Kidney (tissue), 14 donors: ENCODE measurements around the gene PRSS23. TPM values are rescaled to one million over a fixed set of nuclear protein-coding genes. Genes with fewer than 3 reads are reported as not detected.

Source experiments
- DNase-seq, 5 donors: peaks; one replicate each; pipeline ENCODE4 v3.0.0-alpha.2; 2013 to 2020
- FAIRE-seq: peaks from 2 replicates; lab custom pipeline; 2012; peaks lifted over from hg19 to GRCh38; lab: Jason Lieb, UNC
- H3K27ac ChIP-seq, 2 donors: one replicate each; pipeline ENCODE4 v1.7.0; 2013; ENCODE audit warnings: low read depth in 2 of 2, low read length in 2 of 2, inconsistent platforms in 1 of 2
- H3K27me3 ChIP-seq: one replicate; pipeline ENCODE4 v1.7.1; 2013; ENCODE audit warnings: low read length, inconsistent platforms; ENCODE audit not compliant: control insufficient read depth, insufficient read depth
- H3K36me3 ChIP-seq, 3 donors: one replicate each; pipeline versions ENCODE4 v1.7.0 to v1.7.1; 2013; ENCODE audit warnings: low read length in 3 of 3, control low read depth in 1 of 3, inconsistent platforms in 1 of 3; ENCODE audit not compliant: insufficient read depth in 3 of 3, control insufficient read depth in 2 of 3
- H3K4me1 ChIP-seq, 3 donors: one replicate each; pipeline versions ENCODE4 v1.7.0 to v1.7.1; 2013; ENCODE audit warnings: low read length in 3 of 3, inconsistent platforms in 1 of 3, low read depth in 1 of 3; ENCODE audit not compliant: control insufficient read depth in 2 of 3, insufficient read depth in 2 of 3
- H3K4me3 ChIP-seq, 3 donors: one replicate each; pipeline versions ENCODE4 v1.7.0 to v1.8.1; 2013; ENCODE audit warnings: low read length in 3 of 3, control low read depth in 1 of 3, inconsistent platforms in 1 of 3
- H3K9ac ChIP-seq, 3 donors: one replicate each; pipeline versions ENCODE4 v1.7.0 to v1.7.1; 2013; ENCODE audit warnings: low read length in 3 of 3, control low read depth in 1 of 3, inconsistent platforms in 1 of 3
- H3K9me3 ChIP-seq, 3 donors: one replicate each; pipeline versions ENCODE4 v1.7.0 to v1.7.1; 2013; ENCODE audit warnings: low read length in 3 of 3, control low read depth in 1 of 3, inconsistent platforms in 1 of 3; ENCODE audit not compliant: control insufficient read depth in 2 of 3, insufficient read depth in 1 of 3
- intact Hi-C: fragments of 100-400 bp; cut with DNase I; formaldehyde crosslinking; loops from one replicate; pipeline ENCODE4 v1.11.1; 2022
- polyA plus RNA-seq: library from polyadenylated mRNA; stranded (reverse); fragments of 350-450 nt; fragmentation: Illumina TruSeq; extraction: RNeasy Lipid Tissue Mini Kit (QIAGEN cat#74804); gene quantifications from one replicate; pipeline ENCODE4 v1.2.3, GENCODE V29; 2014; ENCODE audit warnings: low read depth, low replicate concordance; ENCODE audit not compliant: insufficient read depth
- total RNA-seq: library from RNA; stranded (reverse); fragmentation: NEBNext Ultra II Directional; extraction: Animal tissue kit (Norgen Biotek cat#: 25700); gene quantifications from one replicate; pipeline ENCODE4 v1.2.1, GENCODE V29; 2021
- TF ChIP-seq, protein P1 (sequence below): IDR thresholded peaks from 3 replicates; pipeline ENCODE4 v1.5.1; 2012; ENCODE audit warnings: mild to moderate bottlenecking, moderate library complexity, borderline replicate concordance; ENCODE audit not compliant: insufficient read depth; ENCODE audit errors: extremely low read depth
- donor health status: control.
- donor health status: control.
- donor health status: control.
- donor health status: control.
- donor health status: control.
- donor health status: DM: yes; HTN: yes; CAD: no.
- donor health status: Normal renal cell carcinoma (clear cell type).

The PRSS23 gene
- total and polyA plus RNA-seq, 2 donors from 2014 or later, result 53.4 to 54.6 TPM

DNA sequence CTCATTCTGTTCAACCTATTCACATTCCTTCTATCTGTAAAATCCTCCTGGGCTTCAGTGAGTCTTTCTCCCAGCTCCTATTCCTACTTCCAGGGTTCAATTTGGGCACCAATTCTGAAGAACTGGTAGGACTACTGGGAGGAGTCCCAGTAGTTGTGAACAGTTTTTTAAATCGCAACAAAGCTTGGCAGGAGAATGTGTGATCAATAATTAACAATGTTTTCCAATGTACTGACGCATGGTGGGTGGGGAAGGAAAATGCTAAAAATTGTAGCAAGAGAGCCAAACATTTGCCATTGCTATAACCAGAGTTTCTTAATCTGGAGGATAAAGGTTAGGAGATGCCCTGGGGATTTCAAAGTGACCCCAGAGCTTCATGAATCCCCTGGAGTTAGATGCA lies 27.3 kb upstream of the PRSS23 start:
- Histone ChIP-seq H3K9me3 (no peaks in the 10 kb centered on the region), H3K4me1 (peaks cover 0 to 7% (median 0%) of the 10 kb centered on the region in 3 donors), H3K4me3 (no peak overlapping the region), H3K36me3 (no peaks in the 10 kb centered on the region), H3K27me3 (no peaks in the 10 kb centered on the region), H3K27ac (no peak overlapping the region), H3K9ac (no peak overlapping the region)
- FAIRE-seq (no peak), DNase-seq (no peak)
- TF ChIP-seq, protein P1, sequence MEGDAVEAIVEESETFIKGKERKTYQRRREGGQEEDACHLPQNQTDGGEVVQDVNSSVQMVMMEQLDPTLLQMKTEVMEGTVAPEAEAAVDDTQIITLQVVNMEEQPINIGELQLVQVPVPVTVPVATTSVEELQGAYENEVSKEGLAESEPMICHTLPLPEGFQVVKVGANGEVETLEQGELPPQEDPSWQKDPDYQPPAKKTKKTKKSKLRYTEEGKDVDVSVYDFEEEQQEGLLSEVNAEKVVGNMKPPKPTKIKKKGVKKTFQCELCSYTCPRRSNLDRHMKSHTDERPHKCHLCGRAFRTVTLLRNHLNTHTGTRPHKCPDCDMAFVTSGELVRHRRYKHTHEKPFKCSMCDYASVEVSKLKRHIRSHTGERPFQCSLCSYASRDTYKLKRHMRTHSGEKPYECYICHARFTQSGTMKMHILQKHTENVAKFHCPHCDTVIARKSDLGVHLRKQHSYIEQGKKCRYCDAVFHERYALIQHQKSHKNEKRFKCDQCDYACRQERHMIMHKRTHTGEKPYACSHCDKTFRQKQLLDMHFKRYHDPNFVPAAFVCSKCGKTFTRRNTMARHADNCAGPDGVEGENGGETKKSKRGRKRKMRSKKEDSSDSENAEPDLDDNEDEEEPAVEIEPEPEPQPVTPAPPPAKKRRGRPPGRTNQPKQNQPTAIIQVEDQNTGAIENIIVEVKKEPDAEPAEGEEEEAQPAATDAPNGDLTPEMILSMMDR, result no peak
- intact Hi-C loops, result no loop called here

DNA sequence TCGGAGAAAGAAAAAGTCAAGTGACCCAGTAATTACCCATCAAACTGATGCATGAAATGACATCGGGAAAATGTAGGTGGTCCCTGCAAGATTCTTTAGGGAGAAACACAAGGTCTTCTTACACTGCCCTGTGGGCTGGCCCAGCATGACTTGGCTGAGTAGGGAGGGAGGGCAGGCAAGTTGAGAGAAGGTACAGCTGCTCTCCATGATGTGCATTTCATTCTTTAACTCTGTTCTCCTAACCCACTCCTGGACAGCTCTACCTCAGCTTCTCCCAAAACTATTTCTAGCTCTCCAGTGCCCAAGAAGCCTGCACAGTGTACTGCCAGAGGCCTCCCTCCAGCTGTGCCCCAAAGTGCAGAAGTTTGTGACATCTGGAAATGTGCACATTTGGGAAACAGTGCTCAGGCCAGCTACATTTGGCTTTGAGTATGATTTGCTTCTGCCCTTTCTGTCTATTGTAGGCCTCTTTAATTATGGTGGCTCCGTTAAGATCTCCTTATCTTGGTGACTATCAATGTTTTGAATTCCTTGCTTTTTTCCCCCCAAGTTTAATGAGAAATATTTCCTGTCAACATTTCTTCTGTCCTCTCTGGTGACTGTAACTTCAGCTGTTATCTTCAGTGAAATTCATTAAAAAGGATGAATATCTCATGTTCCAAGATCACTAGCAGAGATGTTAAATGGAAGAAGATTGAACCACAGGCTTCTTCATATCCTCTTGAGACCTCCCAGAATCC lies 26.7 kb upstream of the PRSS23 start:
- DNase-seq, result peak in 3 of 5 donors; percentile 20 to 65 (median 40)
- no peak overlapping the region for H3K4me3 ChIP-seq
- H3K4me1 ChIP-seq, result peaks cover 0 to 7% (median 0%) of the 10 kb centered on the region in 3 donors
- no peak overlapping the region for H3K27ac ChIP-seq
- no peak overlapping the region for H3K9ac ChIP-seq
- H3K27me3 ChIP-seq, result no peaks in the 10 kb centered on the region
- TF ChIP-seq, protein P1, result no peak
- H3K9me3 ChIP-seq, result no peaks in the 10 kb centered on the region
- FAIRE-seq, result no peak
- intact Hi-C loops, result no loop called here
- H3K36me3 ChIP-seq, result no peaks in the 10 kb centered on the region

DNA sequence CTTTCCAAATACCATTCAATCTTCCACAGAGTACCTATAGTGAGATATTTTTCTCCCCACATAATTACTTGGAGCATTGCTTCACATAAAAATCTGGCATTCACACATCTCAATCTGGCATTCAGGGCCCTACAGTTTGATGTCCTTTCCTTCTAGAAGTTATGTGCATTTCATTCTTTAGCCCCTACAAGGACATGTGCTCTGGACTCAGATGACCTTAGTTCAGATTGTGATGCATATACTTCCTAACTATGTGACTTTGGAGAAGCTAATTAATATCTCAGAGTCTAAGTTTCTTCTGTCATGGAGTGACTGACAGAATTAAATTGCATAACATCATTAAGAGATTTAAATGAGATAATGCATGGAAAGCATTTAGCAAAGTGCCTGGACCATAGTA lies 25.9 kb upstream of the PRSS23 start:
- FAIRE-seq, result no peak
- Histone ChIP-seq H3K36me3 (no peaks in the 10 kb centered on the region), H3K4me3 (no peak overlapping the region), H3K27me3 (no peaks in the 10 kb centered on the region), H3K27ac (no peak overlapping the region), H3K4me1 (peaks cover 0 to 7% (median 0%) of the 10 kb centered on the region in 3 donors), H3K9me3 (no peaks in the 10 kb centered on the region), H3K9ac (no peak overlapping the region)
- TF ChIP-seq, protein P1, result no peak
- intact Hi-C loops, result no loop called here
- no peak for DNase-seq
